Adrenal gland (tissue), 5 donors: ENCODE data around the gene ASXL2.

Source experiments
- CTCF ChIP-seq, 6 experiments: fragments of 450-650 bp in 4 of 6; fragments of 200-600 bp in 2 of 6; sonication (generic) in 1 of 6; IDR thresholded peaks; 1 replicate in 5 of 6; 2 replicates in 1 of 6; pipeline versions ENCODE4 v1.5.1 to v1.8.0; 2016 to 2021; ENCODE audit warnings: antibody characterized with exemption in 6 of 6, mild to moderate bottlenecking in 2 of 6, moderate library complexity in 1 of 6
- POLR2A ChIP-seq, 2 donors: fragments of 450-650 bp; IDR thresholded peaks; one replicate each; pipeline ENCODE4 v1.6.1; 2017; ENCODE audit warnings: antibody characterized with exemption in 2 of 2, mild to moderate bottlenecking in 2 of 2, moderate library complexity in 1 of 2
- donor health status: DM: no; HTN: no; CAD: no.

- TF ChIP-seq CTCF (IDR thresholded peaks at IDR 0.05) (no peak), POLR2A (IDR thresholded peaks at IDR 0.05) (no peak)
Measured at GRCh38 chr2:25742501-25742900, 135.8 kb downstream of the ASXL2 start.
